CD8-positive, alpha-beta memory T cell (primary cell): Measurements from ENCODE around the gene USP13. TPM values are rescaled to one million over a fixed set of nuclear protein-coding genes. Genes with fewer than 3 reads are reported as not detected.

Experiments
- CTCF ChIA-PET: fragments of 350-600 bp; sonication (Branson Sonifier 250); formaldehyde crosslinking; loops from one replicate; lab custom pipeline; 2021; ENCODE audit warnings: antibody characterized with exemption; lab: Charles Lee
- POLR2A ChIA-PET: fragments of 350-600 bp; sonication (Branson Sonifier 250); formaldehyde crosslinking; loops from one replicate; lab custom pipeline; 2021; ENCODE audit warnings: antibody characterized with exemption; lab: Charles Lee
- DNase-seq, 5 donors: peaks; one replicate each; pipeline versions ENCODE4 v3.0.0 to v3.0.0-alpha.2; 2020 to 2022; ENCODE audit warnings: mixed read lengths in 1 of 5
- H3K27ac ChIP-seq: one replicate; pipeline ENCODE4 v1.7.0; 2013; ENCODE audit warnings: low read depth, mild to moderate bottlenecking, low read length, moderate library complexity
- H3K27me3 ChIP-seq: 2 replicates; pipeline ENCODE4 v1.7.0; 2013; ENCODE audit warnings: low read length, mild to moderate bottlenecking; ENCODE audit not compliant: insufficient read depth, poor library complexity, severe bottlenecking
- H3K36me3 ChIP-seq: 2 replicates; pipeline ENCODE4 v1.7.0; 2013; ENCODE audit warnings: mild to moderate bottlenecking, low read length, moderate library complexity; ENCODE audit not compliant: insufficient read depth
- H3K4me1 ChIP-seq: 2 replicates; pipeline ENCODE4 v1.7.0; 2013; ENCODE audit warnings: mild to moderate bottlenecking, low read length, moderate library complexity; ENCODE audit not compliant: insufficient read depth
- H3K4me3 ChIP-seq: 2 replicates; pipeline ENCODE4 v1.7.0; 2013; ENCODE audit warnings: mild to moderate bottlenecking, low read length
- H3K9me3 ChIP-seq: 2 replicates; pipeline ENCODE4 v1.7.0; 2013; ENCODE audit warnings: mild to moderate bottlenecking, low read length
- H3K27ac Mint-ChIP-seq, 8 donors: one replicate each; pipeline ENCODE4 v1.8.0; 2020 to 2021; ENCODE audit warnings: mixed read lengths in 8 of 8, mild to moderate bottlenecking in 6 of 8, inconsistent platforms in 3 of 8, moderate library complexity in 3 of 8
- H3K27me3 Mint-ChIP-seq, 2 donors: one replicate each; pipeline ENCODE4 v1.8.0; 2020 to 2021; ENCODE audit warnings: mixed read lengths in 2 of 2, mild to moderate bottlenecking in 1 of 2, moderate library complexity in 1 of 2
- H3K36me3 Mint-ChIP-seq, 3 donors: one replicate each; pipeline ENCODE4 v1.8.0; 2020 to 2021; ENCODE audit warnings: mixed read lengths in 3 of 3, inconsistent platforms in 1 of 3, mild to moderate bottlenecking in 1 of 3
- H3K4me1 Mint-ChIP-seq, 3 donors: one replicate each; pipeline ENCODE4 v1.8.0; 2020 to 2021; ENCODE audit warnings: mixed read lengths in 3 of 3, inconsistent platforms in 1 of 3, mild to moderate bottlenecking in 1 of 3
- H3K4me3 Mint-ChIP-seq, 7 donors: one replicate each; pipeline ENCODE4 v1.8.0; 2020 to 2021; ENCODE audit warnings: mixed read lengths in 7 of 7, mild to moderate bottlenecking in 6 of 7, moderate library complexity in 4 of 7, inconsistent platforms in 2 of 7
- H3K9me3 Mint-ChIP-seq, 5 donors: one replicate each; pipeline ENCODE4 v1.8.0; 2020 to 2022; ENCODE audit warnings: mixed read lengths in 5 of 5, mild to moderate bottlenecking in 3 of 5, moderate library complexity in 2 of 5, inconsistent platforms in 1 of 5
- polyA plus RNA-seq: library from polyadenylated mRNA; unstranded; fragments of 300-500 nt; fragmentation: Illumina TruSeq; gene quantifications from one replicate; pipeline ENCODE4 v1.2.3, GENCODE V29; 2021
- total RNA-seq, 2 experiments: library from RNA; stranded (reverse); gene quantifications; one replicate each; pipeline ENCODE4 v1.2.3, GENCODE V29; 2021

Gene USP13, protein sequence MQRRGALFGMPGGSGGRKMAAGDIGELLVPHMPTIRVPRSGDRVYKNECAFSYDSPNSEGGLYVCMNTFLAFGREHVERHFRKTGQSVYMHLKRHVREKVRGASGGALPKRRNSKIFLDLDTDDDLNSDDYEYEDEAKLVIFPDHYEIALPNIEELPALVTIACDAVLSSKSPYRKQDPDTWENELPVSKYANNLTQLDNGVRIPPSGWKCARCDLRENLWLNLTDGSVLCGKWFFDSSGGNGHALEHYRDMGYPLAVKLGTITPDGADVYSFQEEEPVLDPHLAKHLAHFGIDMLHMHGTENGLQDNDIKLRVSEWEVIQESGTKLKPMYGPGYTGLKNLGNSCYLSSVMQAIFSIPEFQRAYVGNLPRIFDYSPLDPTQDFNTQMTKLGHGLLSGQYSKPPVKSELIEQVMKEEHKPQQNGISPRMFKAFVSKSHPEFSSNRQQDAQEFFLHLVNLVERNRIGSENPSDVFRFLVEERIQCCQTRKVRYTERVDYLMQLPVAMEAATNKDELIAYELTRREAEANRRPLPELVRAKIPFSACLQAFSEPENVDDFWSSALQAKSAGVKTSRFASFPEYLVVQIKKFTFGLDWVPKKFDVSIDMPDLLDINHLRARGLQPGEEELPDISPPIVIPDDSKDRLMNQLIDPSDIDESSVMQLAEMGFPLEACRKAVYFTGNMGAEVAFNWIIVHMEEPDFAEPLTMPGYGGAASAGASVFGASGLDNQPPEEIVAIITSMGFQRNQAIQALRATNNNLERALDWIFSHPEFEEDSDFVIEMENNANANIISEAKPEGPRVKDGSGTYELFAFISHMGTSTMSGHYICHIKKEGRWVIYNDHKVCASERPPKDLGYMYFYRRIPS
- total RNA-seq (10 to 100 TPM; 12.7 to 13.8 TPM), polyA plus RNA-seq (13.3 TPM)

- ChIA-PET POLR2A (interaction anchor here (1.5 to 2.1 kb wide), 2 partner anchors 48 to 329 kb away, joined by 3 to 9 read pairs; partner anchors contain the start of genes MRPL47, NDUFB5 and ZNF639), CTCF (interaction anchor here (0.9 to 1.0 kb wide), 2 partner anchors 75 to 90 kb away, joined by 3 read pairs; partner anchors contain the start of gene ACTL6A)
- Mint-ChIP-seq H3K4me1 (peaks cover 24 to 49% (median 41%) of the 10 kb centered on the region in 3 donors), H3K27ac (peak within 1 kb of the TSS; percentile 67 to 97 (median 90)), H3K27me3 (peaks cover 0 to 2% of the 10 kb centered on the region in 2 donors), H3K9me3 (no peaks in the 10 kb centered on the region), H3K36me3 (peaks cover 0 to 9% (median 6%) of the 10 kb centered on the region in 3 donors), H3K4me3 (peak within 1 kb of the TSS; percentile 90 to 97 (median 94))
- Histone ChIP-seq H3K9me3 (no peaks in the 10 kb centered on the region), H3K36me3 (no peaks in the 10 kb centered on the region), H3K27me3 (no peaks in the 10 kb centered on the region), H3K4me1 (peaks cover 8% of the 10 kb centered on the region), H3K4me3 (peak within 1 kb of the TSS; percentile 77), H3K27ac (peak within 1 kb of the TSS; percentile 59)
- DNase-seq = peak in 4 of 5 donors; percentile 37 to 71 (median 58)
Measured at GRCh38 chr3:179652447-179653095, at the start of gene USP13. USP13 (plus strand) TSS chr3:179653040; CDS start chr3:179653226, 186 bp downstream.

- POLR2A ChIA-PET = no interaction called here
Measured at GRCh38 chr3:179603321-179603720, 49.5 kb upstream of the USP13 start.

GRCh38 chr3:179603831-179604230 lies 49.0 kb upstream of the USP13 start:
- H3K27me3 ChIP-seq = no peaks in the 10 kb centered on the region
- no peaks in the 10 kb centered on the region for H3K9me3 ChIP-seq
- Mint-ChIP-seq H3K27ac (peak overlapping the region; percentile 98 to 100 (median 99)), H3K9me3 (no peaks in the 10 kb centered on the region), H3K36me3 (peaks cover 4 to 49% (median 4%) of the 10 kb centered on the region in 3 donors), H3K4me1 (peaks cover 38 to 68% (median 40%) of the 10 kb centered on the region in 3 donors), H3K27me3 (peaks cover 0 to 3% of the 10 kb centered on the region in 2 donors), H3K4me3 (peak overlapping the region; percentile 98 to 100 (median 99))
- DNase-seq = no peak
- POLR2A ChIA-PET = no interaction called here
- H3K36me3 ChIP-seq = peaks cover 7% of the 10 kb centered on the region
- CTCF ChIA-PET = interaction anchor here (1.1 to 1.5 kb wide), 2 partner anchors 41 to 456 kb away, joined by 3 to 4 read pairs; partner anchors contain the start of gene ACTL6A
- H3K4me1 ChIP-seq = peaks cover 20% of the 10 kb centered on the region
- peak overlapping the region; percentile 82 for H3K4me3 ChIP-seq
- peak overlapping the region; percentile 91 for H3K27ac ChIP-seq

More at GRCh38 chr3:179603321-179603720, 49.5 kb upstream of the USP13 start:
- H3K36me3 ChIP-seq = peaks cover 12% of the 10 kb centered on the region
- Mint-ChIP-seq H3K36me3 (peaks cover 4 to 54% (median 4%) of the 10 kb centered on the region in 3 donors), H3K4me1 (peaks cover 35 to 65% (median 37%) of the 10 kb centered on the region in 3 donors), H3K4me3 (peak overlapping the region; percentile 98 to 100 (median 99)), H3K9me3 (no peaks in the 10 kb centered on the region), H3K27ac (peak overlapping the region in 6 of 8 donors; percentile 23 to 99 (median 98)), H3K27me3 (peaks cover 0 to 3% of the 10 kb centered on the region in 2 donors)
- H3K9me3 ChIP-seq = no peaks in the 10 kb centered on the region
- no peak overlapping the region for H3K27ac ChIP-seq
- no peak for DNase-seq
- no peak overlapping the region for H3K4me3 ChIP-seq
- H3K4me1 ChIP-seq = peaks cover 20% of the 10 kb centered on the region
- H3K27me3 ChIP-seq = no peaks in the 10 kb centered on the region
- CTCF ChIA-PET = interaction anchor here (1.1 to 1.5 kb wide), 2 partner anchors 41 to 456 kb away, joined by 3 to 4 read pairs; partner anchors contain the start of gene ACTL6A

- POLR2A ChIA-PET = interaction anchor here (0.5 to 1.3 kb wide), 6 partner anchors 19 to 533 kb away, joined by 3 to 9 read pairs (median 6); partner anchors contain the start of genes ACTL6A, PIK3CA, USP13 and ZMAT3
- peaks cover 43 to 71% (median 46%) of the 10 kb centered on the region in 3 donors for H3K4me1 Mint-ChIP-seq
- peak; percentile 85 to 95 (median 92) for DNase-seq
Measured at GRCh38 chr3:179604321-179605078, 48.3 kb upstream of the USP13 start, which contains the start of the genes MRPL47 and NDUFB5. MRPL47 (minus strand) TSS chr3:179604638; CDS start chr3:179604624, 14 bp downstream. NDUFB5 (plus strand) TSS chr3:179604794; CDS start chr3:179604816, 22 bp downstream.

GRCh38 chr3:179606534-179607085 lies 46.2 kb upstream of the USP13 start:
- no peak for DNase-seq
- Histone ChIP-seq H3K27ac (no peak overlapping the region), H3K36me3 (no peaks in the 10 kb centered on the region), H3K27me3 (no peaks in the 10 kb centered on the region), H3K4me3 (no peak overlapping the region), H3K4me1 (peaks cover 28% of the 10 kb centered on the region), H3K9me3 (no peaks in the 10 kb centered on the region)
- H3K27me3 Mint-ChIP-seq = peaks cover 0 to 3% of the 10 kb centered on the region in 2 donors
- H3K9me3 Mint-ChIP-seq = no peaks in the 10 kb centered on the region
- H3K4me1 Mint-ChIP-seq = peaks cover 48 to 66% (median 57%) of the 10 kb centered on the region in 3 donors
- peaks cover 4 to 36% (median 5%) of the 10 kb centered on the region in 3 donors for H3K36me3 Mint-ChIP-seq
- H3K4me3 Mint-ChIP-seq = peak overlapping the region in 5 of 7 donors; percentile 16 to 77 (median 30)
- ChIA-PET POLR2A (no interaction called here), CTCF (interaction anchor here (1.1 kb wide), 1 partner anchor 16 kb away, joined by 3 read pairs; no protein-coding TSS in a partner anchor)
- H3K27ac Mint-ChIP-seq = peak overlapping the region in 6 of 8 donors; percentile 6 to 88 (median 54)

More at GRCh38 chr3:179604321-179605078, 48.3 kb upstream of the USP13 start, which contains the start of the genes MRPL47 and NDUFB5:
- Histone ChIP-seq H3K36me3 (peaks cover 7% of the 10 kb centered on the region), H3K27me3 (no peaks in the 10 kb centered on the region), H3K9me3 (no peaks in the 10 kb centered on the region), H3K4me3 (peak within 1 kb of the TSS; percentile 82), H3K4me1 (peaks cover 27% of the 10 kb centered on the region), H3K27ac (peak within 1 kb of the TSS; percentile 91)
- peaks cover 2 to 48% (median 2%) of the 10 kb centered on the region in 3 donors for H3K36me3 Mint-ChIP-seq
- peak within 1 kb of the TSS; percentile 98 to 100 (median 99) for H3K27ac Mint-ChIP-seq
- CTCF ChIA-PET = interaction anchor here (1.1 to 1.4 kb wide), 3 partner anchors 33 to 457 kb away, joined by 3 to 6 read pairs (median 4); no protein-coding TSS in a partner anchor
- no peaks in the 10 kb centered on the region for H3K9me3 Mint-ChIP-seq
- H3K4me3 Mint-ChIP-seq = peak within 1 kb of the TSS; percentile 98 to 100 (median 99)
- peaks cover 0 to 3% of the 10 kb centered on the region in 2 donors for H3K27me3 Mint-ChIP-seq

- peak overlapping the region; percentile 5 to 41 (median 27) for H3K4me3 Mint-ChIP-seq
- peak overlapping the region; percentile 35 to 84 (median 68) for H3K27ac Mint-ChIP-seq
- DNase-seq = no peak
- ChIA-PET POLR2A (no interaction called here), CTCF (no interaction called here)
- peaks cover 41 to 61% (median 52%) of the 10 kb centered on the region in 3 donors for H3K4me1 Mint-ChIP-seq
- H3K9me3 Mint-ChIP-seq = no peaks in the 10 kb centered on the region
- Histone ChIP-seq H3K9me3 (no peaks in the 10 kb centered on the region), H3K4me3 (no peak overlapping the region), H3K36me3 (no peaks in the 10 kb centered on the region), H3K27me3 (no peaks in the 10 kb centered on the region), H3K4me1 (peaks cover 17% of the 10 kb centered on the region), H3K27ac (no peak overlapping the region)
- H3K36me3 Mint-ChIP-seq = peaks cover 5 to 38% (median 6%) of the 10 kb centered on the region in 3 donors
- H3K27me3 Mint-ChIP-seq = peaks cover 0 to 3% of the 10 kb centered on the region in 2 donors
Measured at GRCh38 chr3:179608931-179609720, 43.7 kb upstream of the USP13 start.
